CD4-positive, alpha-beta T cell (primary cell): ENCODE measurements around the gene HES2. TPM values are rescaled to one million over a fixed set of nuclear protein-coding genes. Genes with fewer than 3 reads are reported as not detected.

Source experiments
- ATAC-seq: fragments of 200-7000 bp; cut with Tn5 transposase; one replicate; pipeline ENCODE4 v1.10.0; 2022; ENCODE audit warnings: mild to moderate bottlenecking; ENCODE audit not compliant: poor library complexity
- CTCF ChIA-PET: fragments of 350-600 bp; sonication (Branson Sonifier 250); formaldehyde crosslinking; loops from one replicate; lab custom pipeline; 2021; ENCODE audit warnings: antibody characterized with exemption, inconsistent platforms; lab: Charles Lee
- POLR2A ChIA-PET: fragments of 350-600 bp; sonication (Branson Sonifier 250); formaldehyde crosslinking; loops from one replicate; lab custom pipeline; 2021; ENCODE audit warnings: antibody characterized with exemption, inconsistent platforms; lab: Charles Lee
- DNase-seq, 14 experiments: peaks; one replicate each; pipeline ENCODE4 v3.0.0-alpha.2; 2013 to 2020; ENCODE audit warnings: mixed read lengths in 2 of 14
- H3K27ac ChIP-seq, 2 donors: one replicate each; pipeline versions ENCODE4 v1.5.1 to v1.7.0; 2013; ENCODE audit warnings: low read length in 2 of 2, low read depth in 1 of 2, mild to moderate bottlenecking in 1 of 2
- H3K27me3 ChIP-seq, 2 experiments: 1 replicate in 1 of 2; 2 replicates in 1 of 2; pipeline versions ENCODE4 v1.6.1 to v1.7.0; 2013; ENCODE audit warnings: low read length in 2 of 2, control low read depth in 1 of 2, mild to moderate bottlenecking in 1 of 2, moderate library complexity in 1 of 2; ENCODE audit not compliant: insufficient read depth in 2 of 2, control insufficient read depth in 1 of 2
- H3K36me3 ChIP-seq: one replicate; pipeline ENCODE4 v1.6.1; 2013; ENCODE audit warnings: low read length, control low read depth; ENCODE audit not compliant: insufficient read depth
- H3K4me1 ChIP-seq: one replicate; pipeline ENCODE4 v1.6.1; 2013; ENCODE audit warnings: low read length, control low read depth; ENCODE audit not compliant: insufficient read depth
- H3K4me3 ChIP-seq: one replicate; pipeline ENCODE4 v1.5.1; 2013; ENCODE audit warnings: mild to moderate bottlenecking, low read length, moderate library complexity
- H3K9me3 ChIP-seq, 2 experiments: 1 replicate in 1 of 2; 2 replicates in 1 of 2; pipeline versions ENCODE4 v1.6.1 to v1.7.0; 2013; ENCODE audit warnings: low read length in 2 of 2, mild to moderate bottlenecking in 2 of 2, control low read depth in 1 of 2, moderate library complexity in 1 of 2; ENCODE audit not compliant: control insufficient read depth in 1 of 2, insufficient read depth in 1 of 2
- H3K27ac Mint-ChIP-seq: one replicate; pipeline ENCODE4 v1.8.0; 2020; ENCODE audit warnings: mixed read lengths
- H3K27me3 Mint-ChIP-seq: one replicate; pipeline ENCODE4 v1.8.0; 2021; ENCODE audit warnings: mixed read lengths
- H3K36me3 Mint-ChIP-seq: one replicate; pipeline ENCODE4 v1.8.0; 2021; ENCODE audit warnings: low read depth, mixed read lengths
- H3K4me1 Mint-ChIP-seq: one replicate; pipeline ENCODE4 v1.8.0; 2021; ENCODE audit warnings: low read depth, mixed read lengths
- H3K4me3 Mint-ChIP-seq: one replicate; pipeline ENCODE4 v1.8.0; 2020; ENCODE audit warnings: mild to moderate bottlenecking, mixed read lengths
- H3K9me3 Mint-ChIP-seq: one replicate; pipeline ENCODE4 v1.8.0; 2020; ENCODE audit warnings: mixed read lengths
- CTCF ChIP-seq: fragments of 200-600 bp; IDR thresholded peaks from one replicate; pipeline ENCODE4 v1.8.0; 2022; ENCODE audit warnings: antibody characterized with exemption, mild to moderate bottlenecking
- intact Hi-C, 2 experiments: fragments of 100-400 bp; cut with DNase I in 1 of 2; cut with micrococcal nuclease in 1 of 2; formaldehyde crosslinking; loops; one replicate each; pipeline versions ENCODE4 v1.15.1 to v1.9.0; 2023 to 2025; cut with DNase I, micrococcal nuclease
- total RNA-seq, 174 experiments: library from RNA in 2 of 174; stranded (reverse) in 2 of 174; gene quantifications; one replicate each; pipeline ENCODE4 v1.2.3 and lab custom pipeline; 2021 to 2026

The HES2 gene
- total RNA-seq, 2 experiments from 2014 or later, result not detected

GRCh38 chr1:6386371-6386949, 33.3 kb downstream of the HES2 start:
- intact Hi-C loops, result no loop called here
- H3K27ac Mint-ChIP-seq, result no peak overlapping the region
- no peaks in the 10 kb centered on the region for H3K4me1 Mint-ChIP-seq
- Histone ChIP-seq H3K27ac (no peak overlapping the region), H3K9me3 (no peaks in the 10 kb centered on the region), H3K4me1 (no peaks in the 10 kb centered on the region), H3K27me3 (no peaks in the 10 kb centered on the region), H3K4me3 (no peak overlapping the region), H3K36me3 (no peaks in the 10 kb centered on the region)
- ChIA-PET POLR2A (no interaction called here), CTCF (no interaction called here)
- H3K9me3 Mint-ChIP-seq, result no peaks in the 10 kb centered on the region
- H3K36me3 Mint-ChIP-seq, result no peaks in the 10 kb centered on the region
- H3K4me3 Mint-ChIP-seq, result no peak overlapping the region
- DNase-seq (no peak), ATAC-seq (no peak)
- no peak for TF ChIP-seq CTCF
- H3K27me3 Mint-ChIP-seq, result no peaks in the 10 kb centered on the region

- Mint-ChIP-seq H3K4me1 (no peaks in the 10 kb centered on the region), H3K9me3 (no peaks in the 10 kb centered on the region), H3K27me3 (no peaks in the 10 kb centered on the region), H3K36me3 (no peaks in the 10 kb centered on the region), H3K4me3 (no peak overlapping the region), H3K27ac (no peak overlapping the region)
- ChIA-PET CTCF (no interaction called here), POLR2A (interaction anchor here (2.2 kb wide), 1 partner anchor 9 kb away, joined by 5 read pairs; no protein-coding TSS in a partner anchor)
- Histone ChIP-seq H3K4me1 (no peaks in the 10 kb centered on the region), H3K4me3 (no peak overlapping the region), H3K27me3 (no peaks in the 10 kb centered on the region), H3K27ac (no peak overlapping the region), H3K36me3 (no peaks in the 10 kb centered on the region), H3K9me3 (no peaks in the 10 kb centered on the region)
- DNase-seq, result no peak
- intact Hi-C loops, result no loop called here
- no peak for TF ChIP-seq CTCF
- ATAC-seq, result no peak
Measured at GRCh38 chr1:6385488-6386191, 34.1 kb downstream of the HES2 start.

DNA sequence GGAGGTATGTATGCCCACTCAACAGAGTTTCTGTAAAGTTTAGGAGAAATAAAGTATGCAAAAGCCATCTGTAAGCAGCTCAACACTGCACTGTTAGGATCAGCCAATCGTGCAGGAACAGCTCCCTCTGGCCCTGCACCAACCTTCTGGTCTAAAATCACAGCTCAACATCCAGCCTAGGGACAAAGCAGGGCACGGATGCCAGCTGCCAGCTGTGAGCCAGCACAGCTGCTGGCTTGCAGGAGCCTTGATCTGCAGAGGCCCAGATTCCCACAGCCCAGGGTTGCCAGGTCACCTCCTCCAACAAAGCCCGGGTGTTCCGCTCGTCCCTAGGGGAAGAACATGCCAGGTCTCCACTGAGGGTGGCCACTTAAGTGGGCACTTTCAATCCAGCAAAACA, 34.8 kb downstream of the HES2 start:
- no peak overlapping the region for H3K27ac ChIP-seq
- POLR2A ChIA-PET, result interaction anchor here (2.2 kb wide), 1 partner anchor 9 kb away, joined by 5 read pairs; no protein-coding TSS in a partner anchor
- no peak for TF ChIP-seq CTCF
- ATAC-seq, result no peak
- no peaks in the 10 kb centered on the region for H3K9me3 Mint-ChIP-seq
- H3K4me1 Mint-ChIP-seq, result no peaks in the 10 kb centered on the region
- no peak overlapping the region for H3K4me3 Mint-ChIP-seq
- H3K9me3 ChIP-seq, result peaks cover 0 to 3% of the 10 kb centered on the region in 2 experiments
- CTCF ChIA-PET, result no interaction called here
- no peak overlapping the region for H3K4me3 ChIP-seq
- DNase-seq, result no peak
- no peaks in the 10 kb centered on the region for H3K36me3 ChIP-seq
- intact Hi-C loops, result no loop called here
- H3K36me3 Mint-ChIP-seq, result no peaks in the 10 kb centered on the region
- no peaks in the 10 kb centered on the region for H3K27me3 ChIP-seq
- no peaks in the 10 kb centered on the region for H3K27me3 Mint-ChIP-seq
- no peak overlapping the region for H3K27ac Mint-ChIP-seq
- H3K4me1 ChIP-seq, result no peaks in the 10 kb centered on the region
